SH-SY5Y (cell line): ENCODE measurements around the gene MYL9.

Experiments
- GATA2 ChIP-seq: IDR thresholded peaks from 2 replicates; pipeline ENCODE4 v1.6.1; 2011; ENCODE audit warnings: mild to moderate bottlenecking, low read depth, low read length
- GATA3 ChIP-seq: IDR thresholded peaks from 2 replicates; pipeline ENCODE4 v1.6.1; 2011; ENCODE audit warnings: low read depth, mild to moderate bottlenecking, low read length, moderate library complexity

DNA sequence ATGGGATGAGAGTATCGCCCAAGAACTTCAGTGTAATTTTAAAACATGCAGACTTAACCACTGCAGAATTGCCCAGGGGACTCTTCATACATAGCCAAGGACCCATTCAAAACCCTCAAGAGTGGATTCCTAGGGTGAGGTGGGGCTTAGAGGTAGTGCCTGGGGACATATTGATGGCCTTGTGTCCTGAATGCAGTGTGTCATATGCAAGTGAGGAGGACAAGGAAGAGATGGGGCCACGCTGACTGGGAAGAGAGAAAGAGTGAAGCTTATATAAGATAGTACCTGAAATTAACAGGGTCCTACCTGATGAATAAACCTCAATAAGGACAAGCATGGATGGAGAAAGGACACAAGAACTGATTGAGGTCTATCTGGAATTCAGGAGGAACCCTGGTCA, 13.9 kb downstream of the MYL9 start:
- no peak for TF ChIP-seq GATA2
- TF ChIP-seq GATA3, result no peak
